SK-N-SH (cell line): ENCODE results near the gene TSKS. TPM values are rescaled to one million over a fixed set of nuclear protein-coding genes. Genes with fewer than 3 reads are reported as not detected.

Source experiments
- CTCF ChIA-PET: fragments of 300-600, 350-600 bp; formaldehyde crosslinking; extraction: SDS; loops from one replicate; lab custom pipeline; 2021; lab: Yijun Ruan, JAX
- POLR2A ChIA-PET: fragments of 350-600 bp; sonication (Branson Sonifier 250); formaldehyde crosslinking; extraction: SDS; loops from one replicate; lab custom pipeline; 2020; ENCODE audit warnings: antibody characterized with exemption, inconsistent platforms; lab: Yijun Ruan, JAX
- DNase-seq: peaks from one replicate; pipeline ENCODE4 v3.0.0; 2012
- H2AFZ ChIP-seq: fragments of 200-600 bp; sonication (generic); 2 replicates; pipeline ENCODE4 v1.8.1; 2016; ENCODE audit warnings: antibody characterized with exemption, mild to moderate bottlenecking, low read depth
- H3F3A ChIP-seq: fragments of 200-600 bp; sonication (generic); replicated peaks from 2 replicates; pipeline ENCODE3; 2016; ENCODE audit warnings: antibody characterized with exemption, mild to moderate bottlenecking; ENCODE audit not compliant: insufficient read depth
- H3K27ac ChIP-seq, 2 experiments: fragments of 200-500 bp in 1 of 2; fragments of 200-600 bp in 1 of 2; sonication (Bioruptor generic) in 1 of 2; sonication (generic), shearing (Covaris generic) in 1 of 2; 2 replicates each; pipeline versions ENCODE4 v1.5.1 to v1.6.1; 2014 to 2016; ENCODE audit warnings: low read depth in 2 of 2, inconsistent platforms in 1 of 2, low read length in 1 of 2, mild to moderate bottlenecking in 1 of 2, mixed read lengths in 1 of 2
- H3K27me3 ChIP-seq: fragments of 200-600 bp; sonication (generic), shearing (Covaris generic); 2 replicates; pipeline ENCODE4 v1.6.1; 2016; ENCODE audit warnings: mixed run types; ENCODE audit not compliant: insufficient read depth
- H3K36me3 ChIP-seq, 2 experiments: fragments of 200-500 bp in 1 of 2; fragments of 200-600 bp in 1 of 2; sonication (Bioruptor generic) in 1 of 2; sonication (generic) in 1 of 2; replicated peaks in 1 of 2; 2 replicates each; pipeline versions ENCODE3 to v1.5.1; 2014 to 2016; ENCODE audit warnings: low read length in 1 of 2, mild to moderate bottlenecking in 1 of 2; ENCODE audit not compliant: insufficient read depth in 2 of 2, control insufficient read depth in 1 of 2
- H3K4me1 ChIP-seq, 2 experiments: fragments of 200-500 bp in 1 of 2; fragments of 200-600 bp in 1 of 2; sonication (Bioruptor generic) in 1 of 2; sonication (generic), shearing (Covaris generic) in 1 of 2; 2 replicates each; pipeline versions ENCODE4 v1.5.1 to v1.6.1; 2014 to 2016; ENCODE audit warnings: low read depth in 1 of 2, low read length in 1 of 2, mixed run types in 1 of 2; ENCODE audit not compliant: insufficient read depth in 2 of 2, control insufficient read depth in 1 of 2
- H3K4me2 ChIP-seq: fragments of 200-600 bp; sonication (generic), shearing (Covaris generic); 2 replicates; pipeline ENCODE4 v1.6.1; 2017; ENCODE audit warnings: mixed run types
- H3K4me3 ChIP-seq, 2 experiments: fragments of 200-500 bp in 1 of 2; fragments of 200-600 bp in 1 of 2; sonication (Bioruptor generic) in 1 of 2; sonication (generic), shearing (Covaris generic) in 1 of 2; 2 replicates each; pipeline versions ENCODE4 v1.5.1 to v1.8.1; 2014 to 2016; ENCODE audit warnings: low read depth in 2 of 2, inconsistent platforms in 1 of 2, low read length in 1 of 2, mild to moderate bottlenecking in 1 of 2, mixed read lengths in 1 of 2, moderate library complexity in 1 of 2
- H3K79me2 ChIP-seq: fragments of 200-600 bp; sonication (generic); 2 replicates; pipeline ENCODE4 v1.8.1; 2017; ENCODE audit warnings: mild to moderate bottlenecking; ENCODE audit not compliant: insufficient read depth
- H3K9ac ChIP-seq: fragments of 200-600 bp; sonication (generic); 2 replicates; pipeline ENCODE4 v1.6.1; 2017; ENCODE audit warnings: mixed run types
- H3K9me2 ChIP-seq: fragments of 200-600 bp; sonication (generic); 2 replicates; pipeline ENCODE4 v1.6.1; 2017; ENCODE audit warnings: mixed run types
- H3K9me3 ChIP-seq: fragments of 200-600 bp; sonication (generic); 2 replicates; pipeline ENCODE4 v1.6.1; 2017; ENCODE audit warnings: mixed run types, mild to moderate bottlenecking, moderate library complexity
- H4K20me1 ChIP-seq: fragments of 200-600 bp; sonication (generic); 2 replicates; pipeline ENCODE4 v1.6.1; 2017; ENCODE audit warnings: mild to moderate bottlenecking, mixed run types; ENCODE audit not compliant: insufficient read depth
- CHD2 ChIP-seq: fragments of 150-350 bp; IDR thresholded peaks from 2 replicates; pipeline ENCODE4 v1.6.1; 2018; ENCODE audit warnings: low read length; ENCODE audit not compliant: partially characterized antibody
- CTCF ChIP-seq: fragments of 200-600 bp; sonication (generic); IDR thresholded peaks from 2 replicates; pipeline ENCODE4 v1.6.1; 2017; ENCODE audit warnings: antibody characterized with exemption, mild to moderate bottlenecking, moderate library complexity
- ELF1 ChIP-seq: IDR thresholded peaks from 2 replicates; pipeline ENCODE4 v1.4.0; 2012
- EP300 ChIP-seq, 2 experiments: IDR thresholded peaks; 2 replicates each; pipeline versions ENCODE4 v1.4.0 to v1.6.1; 2012; ENCODE audit warnings: borderline replicate concordance in 1 of 2, low read depth in 1 of 2, low read length in 1 of 2
- FOSL2 ChIP-seq: IDR thresholded peaks from 2 replicates; pipeline ENCODE4 v1.4.0; 2012; ENCODE audit warnings: low read depth, mild to moderate bottlenecking, moderate library complexity, borderline replicate concordance
- FOXJ3 ChIP-seq: sonication (generic); formaldehyde crosslinking; IDR thresholded peaks from 2 replicates; pipeline ENCODE4 v1.5.1; 2020; ENCODE audit warnings: mild to moderate bottlenecking, missing genetic modification reagents
- GATA2 ChIP-seq: sonication (generic); formaldehyde crosslinking; IDR thresholded peaks from 2 replicates; pipeline ENCODE4 v1.5.0; 2020; ENCODE audit warnings: mild to moderate bottlenecking, missing genetic modification reagents
- MEF2A ChIP-seq: IDR thresholded peaks from 2 replicates; pipeline ENCODE4 v1.4.0; 2012; ENCODE audit warnings: low read depth, borderline replicate concordance
- MXI1 ChIP-seq: IDR thresholded peaks from 2 replicates; pipeline ENCODE4 v1.6.1; 2012; ENCODE audit warnings: mild to moderate bottlenecking, low read depth, low read length, improper control_type of control experiment
- NRF1 ChIP-seq: IDR thresholded peaks from 2 replicates; pipeline ENCODE4 v1.6.1; 2012; ENCODE audit warnings: low read depth, mild to moderate bottlenecking, low read length
- POLR2AphosphoS5 ChIP-seq: IDR thresholded peaks from 2 replicates; pipeline ENCODE4 v1.6.1; 2012; ENCODE audit warnings: low read depth, low read length
- RAD21 ChIP-seq: IDR thresholded peaks from 2 replicates; pipeline ENCODE4 v1.6.1; 2012; ENCODE audit warnings: mild to moderate bottlenecking, low read length
- REST ChIP-seq: IDR thresholded peaks from 2 replicates; pipeline ENCODE4 v1.6.1; 2012; ENCODE audit warnings: mild to moderate bottlenecking, low read depth, low read length, moderate library complexity
- RFX5 ChIP-seq: IDR thresholded peaks from 2 replicates; pipeline ENCODE4 v1.6.1; 2012; ENCODE audit warnings: mild to moderate bottlenecking, improper control_type of control experiment, low read length
- TCF12 ChIP-seq: IDR thresholded peaks from 2 replicates; pipeline ENCODE4 v1.4.0; 2012
- WGBS: methylation state at CpG from one replicate; pipeline ENCODE4 v1.1.6; 2017; ENCODE audit warnings: low lambda C conversion rate; 5-methylcytosine and 5-hydroxymethylcytosine counted together
- polyA plus RNA-seq, 3 experiments: library from polyadenylated mRNA; depleted of rRNA; stranded (reverse); fragments of >200 nt; gene quantifications; 2 replicates each; pipeline ENCODE4 v1.2.3, GENCODE V29; 2012
- TF ChIP-seq, protein P1 (sequence below): IDR thresholded peaks from 2 replicates; pipeline ENCODE4 v1.4.0; 2012; ENCODE audit warnings: low read depth, borderline replicate concordance
- TF ChIP-seq, protein P2 (sequence below): fragments of 150-350 bp; IDR thresholded peaks from 2 replicates; pipeline ENCODE4 v1.6.1; 2017; ENCODE audit warnings: antibody characterized with exemption, low read length, low read depth, borderline replicate concordance
- TF ChIP-seq, protein P3 (sequence below): IDR thresholded peaks from 2 replicates; pipeline ENCODE4 v1.4.0; 2012; ENCODE audit warnings: low read depth, borderline replicate concordance
- TF ChIP-seq, protein P4 (sequence below): IDR thresholded peaks from 2 replicates; pipeline ENCODE4 v1.4.0; 2012; ENCODE audit warnings: low read depth

Gene TSKS
- polyA plus RNA-seq, 1 of the 3 experiments (the other 2 are of a cell fraction) = not detected

GRCh38 chr19:49776371-49776764 is 13.3 kb upstream of the TSKS start (continued):
- TF ChIP-seq CTCF (no peak), FOSL2 (no peak), NRF1 (no peak), GATA2 (CRISPR knock-in tag) (no peak)
- TF ChIP-seq, protein P1, sequence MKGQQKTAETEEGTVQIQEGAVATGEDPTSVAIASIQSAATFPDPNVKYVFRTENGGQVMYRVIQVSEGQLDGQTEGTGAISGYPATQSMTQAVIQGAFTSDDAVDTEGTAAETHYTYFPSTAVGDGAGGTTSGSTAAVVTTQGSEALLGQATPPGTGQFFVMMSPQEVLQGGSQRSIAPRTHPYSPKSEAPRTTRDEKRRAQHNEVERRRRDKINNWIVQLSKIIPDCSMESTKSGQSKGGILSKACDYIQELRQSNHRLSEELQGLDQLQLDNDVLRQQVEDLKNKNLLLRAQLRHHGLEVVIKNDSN = no peak
- TF ChIP-seq, protein P2, sequence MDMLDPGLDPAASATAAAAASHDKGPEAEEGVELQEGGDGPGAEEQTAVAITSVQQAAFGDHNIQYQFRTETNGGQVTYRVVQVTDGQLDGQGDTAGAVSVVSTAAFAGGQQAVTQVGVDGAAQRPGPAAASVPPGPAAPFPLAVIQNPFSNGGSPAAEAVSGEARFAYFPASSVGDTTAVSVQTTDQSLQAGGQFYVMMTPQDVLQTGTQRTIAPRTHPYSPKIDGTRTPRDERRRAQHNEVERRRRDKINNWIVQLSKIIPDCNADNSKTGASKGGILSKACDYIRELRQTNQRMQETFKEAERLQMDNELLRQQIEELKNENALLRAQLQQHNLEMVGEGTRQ = no peak

GRCh38 chr19:49775742-49776370 is 12.8 kb upstream of the TSKS start:
- CTCF ChIA-PET = no interaction called here
- no peak overlapping the region for H3K9ac ChIP-seq
- H3F3A ChIP-seq = peaks cover 3% of the 10 kb centered on the region
- no peak overlapping the region for H3K4me3 ChIP-seq
- H3K27me3 ChIP-seq = no peaks in the 10 kb centered on the region
- H4K20me1 ChIP-seq = peaks cover 12% of the 10 kb centered on the region
- H3K4me2 ChIP-seq = no peak overlapping the region
- TF ChIP-seq RFX5 (no peak), EP300 (IDR thresholded peaks at IDR 0.05; ENCODE audit: borderline replicate concordance in 1 of 2, low read depth in 1 of 2, low read length in 1 of 2) (no peak), CHD2 (no peak), REST (no peak), RAD21 (no peak), FOXJ3 (CRISPR knock-in tag) (no peak), POLR2AphosphoS5 (no peak), ELF1 (no peak), MXI1 (no peak), MEF2A (no peak), TCF12 (no peak)
- TF ChIP-seq, protein P3, sequence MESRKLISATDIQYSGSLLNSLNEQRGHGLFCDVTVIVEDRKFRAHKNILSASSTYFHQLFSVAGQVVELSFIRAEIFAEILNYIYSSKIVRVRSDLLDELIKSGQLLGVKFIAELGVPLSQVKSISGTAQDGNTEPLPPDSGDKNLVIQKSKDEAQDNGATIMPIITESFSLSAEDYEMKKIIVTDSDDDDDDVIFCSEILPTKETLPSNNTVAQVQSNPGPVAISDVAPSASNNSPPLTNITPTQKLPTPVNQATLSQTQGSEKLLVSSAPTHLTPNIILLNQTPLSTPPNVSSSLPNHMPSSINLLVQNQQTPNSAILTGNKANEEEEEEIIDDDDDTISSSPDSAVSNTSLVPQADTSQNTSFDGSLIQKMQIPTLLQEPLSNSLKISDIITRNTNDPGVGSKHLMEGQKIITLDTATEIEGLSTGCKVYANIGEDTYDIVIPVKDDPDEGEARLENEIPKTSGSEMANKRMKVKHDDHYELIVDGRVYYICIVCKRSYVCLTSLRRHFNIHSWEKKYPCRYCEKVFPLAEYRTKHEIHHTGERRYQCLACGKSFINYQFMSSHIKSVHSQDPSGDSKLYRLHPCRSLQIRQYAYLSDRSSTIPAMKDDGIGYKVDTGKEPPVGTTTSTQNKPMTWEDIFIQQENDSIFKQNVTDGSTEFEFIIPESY = no peak
- TF ChIP-seq, protein P4, sequence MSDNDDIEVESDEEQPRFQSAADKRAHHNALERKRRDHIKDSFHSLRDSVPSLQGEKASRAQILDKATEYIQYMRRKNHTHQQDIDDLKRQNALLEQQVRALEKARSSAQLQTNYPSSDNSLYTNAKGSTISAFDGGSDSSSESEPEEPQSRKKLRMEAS = no peak
- TF ChIP-seq, protein P2 = no peak
- peaks cover 88% of the 10 kb centered on the region for H3K79me2 ChIP-seq
- POLR2A ChIA-PET = no interaction called here
- H3K27ac ChIP-seq = no peak overlapping the region
- H3K9me2 ChIP-seq = no peaks in the 10 kb centered on the region
- no peak for DNase-seq
- no peaks in the 10 kb centered on the region for H3K36me3 ChIP-seq
- H3K9me3 ChIP-seq = no peaks in the 10 kb centered on the region
- WGBS = over 99% methylated on average over 19 of the region's 20 CpGs
- no peak overlapping the region for H2AFZ ChIP-seq
- no peaks in the 10 kb centered on the region for H3K4me1 ChIP-seq
